Esophagus mucosa (tissue), 1 donor: ENCODE results near the gene CTU2. TPM values are rescaled to one million over a fixed set of nuclear protein-coding genes. Genes with fewer than 3 reads are reported as not detected.

Experiments
- ATAC-seq: fragments of 200-7000 bp; cut with Tn5 transposase; one replicate; pipeline ENCODE4 v1.9.1; 2020
- total RNA-seq: library from RNA; stranded (reverse); gene quantifications from one replicate; pipeline ENCODE4 v1.2.4, GENCODE V29; 2023
- donor health status: DM: yes; HTN: yes; CAD: no.

The CTU2 gene
- total RNA-seq, 1 donor from 2014 or later = 14.3 TPM

DNA sequence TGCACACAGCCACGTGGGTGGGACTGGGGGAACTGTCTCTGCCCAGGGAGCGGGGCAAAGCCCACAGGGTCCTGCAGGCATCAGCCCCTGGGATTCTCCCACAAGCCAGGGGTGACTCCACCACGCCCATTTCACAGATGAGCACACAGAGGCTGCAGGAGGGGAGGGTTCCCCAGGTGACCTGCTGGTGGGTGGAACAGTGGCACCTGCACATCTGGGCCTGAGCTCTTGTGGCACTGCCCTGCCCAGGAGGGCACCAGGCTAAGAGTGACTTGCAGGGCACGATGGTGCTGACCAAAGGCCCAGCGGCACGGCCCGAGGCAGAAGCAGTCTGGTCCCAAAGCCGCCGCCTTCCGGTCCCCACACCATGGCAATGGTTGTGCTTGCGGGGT, 54.8 kb downstream of the CTU2 start:
- ATAC-seq = no peak

GRCh38 chr16:88761830-88762229, 55.5 kb downstream of the CTU2 start:
- no peak for ATAC-seq

DNA sequence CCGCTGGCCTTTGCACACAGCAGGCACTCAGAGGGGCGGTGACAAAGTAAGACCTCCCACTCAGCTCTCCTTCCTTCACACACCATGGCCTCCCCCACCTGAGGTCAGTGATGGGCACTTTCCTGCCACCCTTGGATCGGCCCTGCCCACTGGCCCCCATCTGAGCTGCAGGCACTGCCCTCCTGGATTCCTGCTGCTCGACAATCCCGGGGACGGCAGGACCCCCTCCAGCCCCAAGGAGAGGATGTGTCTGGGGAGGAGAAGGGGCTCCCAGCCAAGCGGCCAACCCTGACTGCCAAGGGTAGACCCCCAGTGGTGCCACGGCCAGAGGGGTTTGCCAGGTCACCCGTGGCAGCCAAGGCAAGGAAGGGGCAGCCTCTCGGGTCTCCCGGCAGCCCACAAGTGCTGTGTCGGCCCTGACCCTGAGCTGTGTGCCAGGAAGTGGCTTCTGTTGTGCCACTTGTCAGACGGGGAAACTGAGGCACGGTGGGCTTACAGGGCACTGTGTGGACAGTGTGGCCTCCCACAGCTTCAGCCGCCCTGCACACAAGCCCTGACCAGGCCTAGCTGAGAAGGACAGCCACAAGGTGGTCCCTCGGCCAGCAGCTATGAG, 56.1 kb downstream of the CTU2 start:
- no peak for ATAC-seq

DNA sequence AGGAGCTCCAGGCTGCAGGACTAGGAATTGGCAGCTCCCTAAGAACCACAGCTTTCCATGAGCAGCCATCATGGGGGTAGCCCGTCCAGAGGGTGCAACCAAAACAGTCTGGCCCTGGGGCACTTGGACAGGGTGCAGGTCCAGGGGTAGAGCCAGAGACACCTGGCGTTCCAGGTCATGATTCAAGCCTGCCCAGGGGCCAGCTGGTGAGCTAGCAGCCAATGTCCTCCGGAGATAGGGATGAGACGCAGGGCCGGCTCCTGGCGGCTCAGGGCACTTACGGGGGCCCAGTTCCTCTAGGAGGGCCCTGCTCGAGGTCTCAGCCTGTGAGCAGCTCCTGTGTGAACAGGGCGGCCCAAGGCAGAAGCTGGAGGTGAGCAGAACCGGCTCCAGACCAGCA, 56.6 kb downstream of the CTU2 start:
- no peak for ATAC-seq

DNA sequence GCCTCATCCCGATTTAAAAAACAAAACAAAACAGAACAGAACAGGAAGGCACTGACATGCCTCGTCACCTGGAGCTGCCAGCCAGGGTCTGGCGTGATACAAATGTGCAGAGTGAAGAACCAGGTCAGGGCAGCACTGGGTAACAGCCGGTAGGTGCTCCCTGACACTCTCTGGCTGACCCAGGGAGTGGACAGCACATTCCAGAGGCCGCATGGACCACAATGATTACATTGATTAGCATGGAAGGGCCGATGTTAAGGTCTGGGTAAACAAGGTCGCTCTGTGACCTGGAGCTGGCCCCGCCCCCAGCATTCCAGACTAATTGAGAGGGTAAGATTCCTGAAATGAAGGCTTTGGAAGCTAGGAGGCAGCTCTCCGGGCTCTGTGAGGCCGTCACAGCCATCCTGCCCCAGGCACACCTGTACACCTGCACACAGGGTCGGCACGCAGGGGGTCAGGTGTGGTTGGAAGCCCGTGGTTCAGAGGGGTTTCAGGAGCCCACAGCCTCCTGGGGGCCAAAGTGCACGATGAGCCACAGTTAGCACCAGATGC, 57.3 kb downstream of the CTU2 start:
- ATAC-seq = no peak

DNA sequence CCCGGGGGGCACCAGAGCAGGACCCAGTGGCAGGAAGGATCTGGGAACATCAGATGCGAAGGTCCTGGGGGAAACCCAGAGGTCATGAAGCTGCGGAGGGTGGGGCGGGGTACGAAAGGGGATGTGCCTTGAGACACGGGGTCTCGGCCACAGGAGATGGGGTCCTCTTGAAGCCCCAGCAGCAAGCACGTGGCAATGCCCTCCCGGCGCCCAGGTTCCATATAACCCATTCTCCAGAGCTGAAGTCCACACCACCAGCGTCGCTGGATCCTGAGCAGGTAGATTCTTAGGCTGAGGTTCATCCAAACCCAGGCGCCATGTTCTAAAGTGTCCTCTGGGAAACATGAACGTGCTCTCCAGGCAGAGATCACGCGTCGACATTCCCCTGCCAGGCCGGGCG, 57.8 kb downstream of the CTU2 start:
- no peak for ATAC-seq

DNA sequence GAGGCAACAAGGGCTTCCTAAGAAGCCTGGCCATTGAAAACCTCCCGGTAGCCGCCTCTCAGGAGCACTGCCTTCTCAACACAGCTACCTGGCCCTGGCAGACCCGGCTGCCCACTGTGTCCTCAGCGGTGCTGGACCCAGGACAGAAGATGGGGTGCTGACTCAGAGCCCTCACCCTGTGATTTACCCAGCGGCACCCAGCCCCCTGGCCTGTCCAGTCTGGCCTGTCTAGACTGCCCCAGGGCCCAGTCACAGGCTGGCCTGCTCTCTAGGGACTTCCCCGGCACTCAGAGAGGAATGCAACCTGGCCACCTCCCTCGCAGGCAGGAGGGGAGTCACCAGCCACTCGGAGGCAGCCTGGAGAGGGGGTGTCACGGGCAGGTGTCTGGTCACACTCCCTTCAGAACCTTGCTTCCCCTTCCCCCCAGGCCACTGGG, 58.6 kb downstream of the CTU2 start:
- peak; percentile 73 for ATAC-seq

Other genes starting within 250 kb of the CTU2 start
- gene ZC3H18, start 136.1 kb upstream of the CTU2 start, total RNA-seq = 21.9 TPM
- not detected for gene IL17C, start 67.9 kb upstream of the CTU2 start, total RNA-seq
- gene CYBA, start 55.5 kb upstream of the CTU2 start, total RNA-seq = 66.3 TPM
- 154 TPM for gene MVD, start 43.4 kb upstream of the CTU2 start, total RNA-seq
- 0.28 TPM for gene SNAI3, start 20.0 kb upstream of the CTU2 start, total RNA-seq
- 4.7 TPM for gene RNF166, start 95 bp upstream of the CTU2 start, total RNA-seq
- gene PIEZO1, start 78.7 kb downstream of the CTU2 start, total RNA-seq = 64.7 TPM
- 21.6 TPM for gene CDT1, start 97.3 kb downstream of the CTU2 start, total RNA-seq
- 207 TPM for gene APRT, start 105.4 kb downstream of the CTU2 start, total RNA-seq
- 17.0 TPM for gene GALNS, start 150.4 kb downstream of the CTU2 start, total RNA-seq
- 61.0 TPM for gene TRAPPC2L, start 150.6 kb downstream of the CTU2 start, total RNA-seq
- gene PABPN1L, start 160.2 kb downstream of the CTU2 start, total RNA-seq = not detected